SU-DHL-6 (cell line): ENCODE results near the gene NIPSNAP2.

Source experiments
- H2AFZ ChIP-seq: fragments of 200-600 bp; sonication (generic); 2 replicates; pipeline ENCODE4 v1.6.1; 2014; ENCODE audit warnings: low read depth, mild to moderate bottlenecking, moderate library complexity, mixed read lengths, antibody characterized with exemption, low read length; ENCODE audit not compliant: severe bottlenecking
- H3F3A ChIP-seq: fragments of 200-600 bp; shearing (Covaris generic); 2 replicates; pipeline ENCODE4 v1.6.0; 2016; ENCODE audit warnings: antibody characterized with exemption, mild to moderate bottlenecking; ENCODE audit not compliant: insufficient read depth
- H3K27ac ChIP-seq: fragments of 200-600 bp; sonication (generic); 2 replicates; pipeline ENCODE4 v1.5.1; 2016; ENCODE audit warnings: low read depth, mild to moderate bottlenecking, low read length, moderate library complexity, mixed read lengths
- H3K27me3 ChIP-seq: fragments of 200-600 bp; sonication (generic), shearing (Covaris generic); 2 replicates; pipeline ENCODE4 v1.6.0; 2014; ENCODE audit warnings: mild to moderate bottlenecking, low read length
- H3K36me3 ChIP-seq: fragments of 200-600 bp; sonication (generic); 2 replicates; pipeline ENCODE4 v1.6.1; 2014; ENCODE audit warnings: mild to moderate bottlenecking, low read length, mixed read lengths
- H3K4me2 ChIP-seq: fragments of 300-600, 200-600 bp; shearing (Covaris generic), sonication (generic); 2 replicates; pipeline ENCODE4 v1.6.0; 2014; ENCODE audit warnings: low read length, low read depth, mild to moderate bottlenecking; ENCODE audit not compliant: poor library complexity, severe bottlenecking
- H3K4me3 ChIP-seq: fragments of 200-600 bp; sonication (generic); 2 replicates; pipeline ENCODE4 v1.5.1; 2014; ENCODE audit warnings: antibody characterized with exemption, low read length, mild to moderate bottlenecking, mixed read lengths; ENCODE audit not compliant: insufficient read depth, poor library complexity, severe bottlenecking
- H3K79me2 ChIP-seq: fragments of 200-600 bp; sonication (generic); 2 replicates; pipeline ENCODE4 v1.6.1; 2014; ENCODE audit warnings: mild to moderate bottlenecking, low read length, moderate library complexity; ENCODE audit not compliant: insufficient read depth
- H3K9ac ChIP-seq: fragments of 200-600 bp; sonication (generic); 2 replicates; pipeline ENCODE4 v1.7.0; 2014; ENCODE audit warnings: mild to moderate bottlenecking, low read length
- H3K9me2 ChIP-seq: fragments of 200-600 bp; sonication (generic); replicated peaks from 2 replicates; pipeline ENCODE4 v1.6.1; 2014; ENCODE audit warnings: low read length; ENCODE audit not compliant: insufficient read depth
- H3K9me3 ChIP-seq: fragments of 200-600 bp; sonication (generic); 2 replicates; pipeline ENCODE4 v1.6.1; 2014; ENCODE audit warnings: low read length, mixed read lengths; ENCODE audit not compliant: insufficient read depth
- H4K20me1 ChIP-seq: fragments of 200-600 bp; sonication (generic); 2 replicates; pipeline ENCODE4 v1.6.1; 2014; ENCODE audit warnings: low read depth, mild to moderate bottlenecking, antibody characterized with exemption, low read length, moderate library complexity, mixed read lengths
- EZH2phosphoT487 ChIP-seq: fragments of 200-600 bp; sonication (generic), shearing (Covaris generic); conservative IDR thresholded peaks from 2 replicates; pipeline ENCODE4 v1.6.1; 2018; ENCODE audit warnings: mild to moderate bottlenecking, antibody characterized with exemption, low read length, moderate library complexity, mixed read lengths
- TF ChIP-seq, protein P1 (sequence below): fragments of 200-600 bp; sonication (generic); IDR thresholded peaks from one replicate; pipeline ENCODE4 v1.5.1; 2017; ENCODE audit warnings: antibody characterized with exemption, mild to moderate bottlenecking, low read length, moderate library complexity; ENCODE audit not compliant: insufficient read depth, poor library complexity, severe bottlenecking

The NIPSNAP2 gene

GRCh38 chr7:55970561-55970960 lies 6.2 kb downstream of the NIPSNAP2 start:
- 0 out of 2 replicates have a peak, but pooled peaks cover 3% of the 10 kb centered on the region for H3F3A ChIP-seq
- H3K36me3 ChIP-seq = no peaks in the 10 kb centered on the region
- no peak overlapping the region for H2AFZ ChIP-seq
- H3K9ac ChIP-seq = no peak overlapping the region
- no peaks in the 10 kb centered on the region for H3K79me2 ChIP-seq
- no peaks in the 10 kb centered on the region for H3K27me3 ChIP-seq
- no peak overlapping the region for H3K4me3 ChIP-seq
- H3K4me2 ChIP-seq = no peak overlapping the region
- H4K20me1 ChIP-seq = no peaks in the 10 kb centered on the region
- no peaks in the 10 kb centered on the region for H3K9me3 ChIP-seq
- TF ChIP-seq, protein P1, sequence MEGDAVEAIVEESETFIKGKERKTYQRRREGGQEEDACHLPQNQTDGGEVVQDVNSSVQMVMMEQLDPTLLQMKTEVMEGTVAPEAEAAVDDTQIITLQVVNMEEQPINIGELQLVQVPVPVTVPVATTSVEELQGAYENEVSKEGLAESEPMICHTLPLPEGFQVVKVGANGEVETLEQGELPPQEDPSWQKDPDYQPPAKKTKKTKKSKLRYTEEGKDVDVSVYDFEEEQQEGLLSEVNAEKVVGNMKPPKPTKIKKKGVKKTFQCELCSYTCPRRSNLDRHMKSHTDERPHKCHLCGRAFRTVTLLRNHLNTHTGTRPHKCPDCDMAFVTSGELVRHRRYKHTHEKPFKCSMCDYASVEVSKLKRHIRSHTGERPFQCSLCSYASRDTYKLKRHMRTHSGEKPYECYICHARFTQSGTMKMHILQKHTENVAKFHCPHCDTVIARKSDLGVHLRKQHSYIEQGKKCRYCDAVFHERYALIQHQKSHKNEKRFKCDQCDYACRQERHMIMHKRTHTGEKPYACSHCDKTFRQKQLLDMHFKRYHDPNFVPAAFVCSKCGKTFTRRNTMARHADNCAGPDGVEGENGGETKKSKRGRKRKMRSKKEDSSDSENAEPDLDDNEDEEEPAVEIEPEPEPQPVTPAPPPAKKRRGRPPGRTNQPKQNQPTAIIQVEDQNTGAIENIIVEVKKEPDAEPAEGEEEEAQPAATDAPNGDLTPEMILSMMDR = no peak
- no peak for TF ChIP-seq EZH2phosphoT487
- H3K27ac ChIP-seq = no peak overlapping the region
- no peaks in the 10 kb centered on the region for H3K9me2 ChIP-seq

DNA sequence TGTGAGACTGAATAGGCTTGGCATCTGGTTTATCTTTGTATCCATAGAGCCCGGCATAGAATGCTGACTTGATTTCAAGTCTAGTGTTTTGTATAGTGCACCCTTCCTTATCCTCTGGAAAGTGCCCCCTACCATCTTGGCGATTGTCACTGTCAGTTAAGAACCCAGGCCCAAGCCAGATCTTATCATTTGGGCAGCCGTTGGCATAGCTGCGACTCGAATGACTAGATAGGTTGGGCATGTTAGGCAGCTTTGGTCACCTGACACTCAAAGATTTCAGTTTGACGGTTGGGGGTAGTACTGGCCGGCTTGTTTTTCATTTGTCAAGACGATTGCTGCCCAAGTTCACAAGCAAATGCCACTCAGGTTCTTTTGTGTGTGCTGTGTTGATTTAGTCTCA lies 6.6 kb downstream of the NIPSNAP2 start:
- H3K9me2 ChIP-seq = no peaks in the 10 kb centered on the region
- H3K9me3 ChIP-seq = no peaks in the 10 kb centered on the region
- H4K20me1 ChIP-seq = no peaks in the 10 kb centered on the region
- no peaks in the 10 kb centered on the region for H3K79me2 ChIP-seq
- H3K4me3 ChIP-seq = no peak overlapping the region
- TF ChIP-seq EZH2phosphoT487 = no peak
- TF ChIP-seq, protein P1 = no peak
- H3K36me3 ChIP-seq = no peaks in the 10 kb centered on the region
- H3K27me3 ChIP-seq = no peaks in the 10 kb centered on the region
- no peak overlapping the region for H3K4me2 ChIP-seq
- H3K9ac ChIP-seq = no peak overlapping the region
- H2AFZ ChIP-seq = no peak overlapping the region
- H3K27ac ChIP-seq = no peak overlapping the region
- H3F3A ChIP-seq = 0 out of 2 replicates have a peak, but pooled peaks cover 3% of the 10 kb centered on the region

GRCh38 chr7:55973747-55974250 lies 9.4 kb downstream of the NIPSNAP2 start:
- no peak overlapping the region for H3K4me3 ChIP-seq
- no peak overlapping the region for H3K4me2 ChIP-seq
- H3K9me3 ChIP-seq = no peaks in the 10 kb centered on the region
- H3K9ac ChIP-seq = no peak overlapping the region
- H3K27ac ChIP-seq = no peak overlapping the region
- H3K79me2 ChIP-seq = no peaks in the 10 kb centered on the region
- no peaks in the 10 kb centered on the region for H3K27me3 ChIP-seq
- H3F3A ChIP-seq = no peaks in the 10 kb centered on the region
- H3K9me2 ChIP-seq = no peaks in the 10 kb centered on the region
- H4K20me1 ChIP-seq = no peaks in the 10 kb centered on the region
- H3K36me3 ChIP-seq = no peaks in the 10 kb centered on the region
- TF ChIP-seq, protein P1 = no peak
- H2AFZ ChIP-seq = no peak overlapping the region
